ENCODE data around the gene RYR3.

Gene RYR3

DNA sequence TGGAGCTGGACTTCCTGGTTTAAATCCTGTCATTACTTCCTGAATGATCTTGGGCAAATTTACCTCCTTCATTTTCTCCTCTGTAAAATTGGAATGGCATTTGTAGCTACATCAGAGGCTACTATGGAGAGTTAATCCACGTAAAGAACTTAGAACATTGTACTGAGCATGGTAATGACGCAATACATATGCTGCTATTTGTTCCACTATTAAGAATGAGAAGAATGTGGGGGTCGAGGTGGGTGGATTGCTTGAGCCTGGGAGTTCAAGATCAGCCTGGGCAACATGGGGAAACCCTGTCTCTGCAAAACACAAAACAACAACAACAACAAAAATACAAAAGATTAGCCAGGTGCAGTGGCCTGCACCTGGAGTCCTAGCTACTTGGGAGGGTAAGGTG is 250.6 kb downstream of the RYR3 start:
- Histone ChIP-seq H3K9ac (ENCODE audit: low read depth, low read length, poor library complexity, severe bottlenecking) (no peak overlapping the region), H3K9me3 (ENCODE audit: insufficient read depth, low read depth, low read length) (no peaks in the 10 kb centered on the region), H3F3A (ENCODE audit: low read depth) (no peaks in the 10 kb centered on the region), H2AFZ (ENCODE audit: low read length) (no peak overlapping the region), H3K36me3 (ENCODE audit: insufficient read depth, low read length) (no peaks in the 10 kb centered on the region), H3K4me2 (ENCODE audit: low read depth, low read length, poor library complexity, severe bottlenecking) (no peak overlapping the region), H3K27me3 (ENCODE audit: insufficient read depth, low read length, poor library complexity, severe bottlenecking) (no peaks in the 10 kb centered on the region), H3K9me2 (replicated peaks; ENCODE audit: low read depth, low read length) (no peaks in the 10 kb centered on the region), H3K4me3 (ENCODE audit: low read length, poor library complexity, severe bottlenecking) (no peak overlapping the region), H4K20me1 (ENCODE audit: insufficient read depth, low read length, poor library complexity, severe bottlenecking) (no peaks in the 10 kb centered on the region), H3K79me2 (ENCODE audit: insufficient read depth, low read length) (no peaks in the 10 kb centered on the region), H3K4me1 (ENCODE audit: insufficient read depth, low read length, poor library complexity, severe bottlenecking) (no peaks in the 10 kb centered on the region)
- no peak for TF ChIP-seq EZH2phosphoT487 (IDR thresholded peaks at IDR 0.05; ENCODE audit: borderline replicate concordance)
- TF ChIP-seq, protein P1, sequence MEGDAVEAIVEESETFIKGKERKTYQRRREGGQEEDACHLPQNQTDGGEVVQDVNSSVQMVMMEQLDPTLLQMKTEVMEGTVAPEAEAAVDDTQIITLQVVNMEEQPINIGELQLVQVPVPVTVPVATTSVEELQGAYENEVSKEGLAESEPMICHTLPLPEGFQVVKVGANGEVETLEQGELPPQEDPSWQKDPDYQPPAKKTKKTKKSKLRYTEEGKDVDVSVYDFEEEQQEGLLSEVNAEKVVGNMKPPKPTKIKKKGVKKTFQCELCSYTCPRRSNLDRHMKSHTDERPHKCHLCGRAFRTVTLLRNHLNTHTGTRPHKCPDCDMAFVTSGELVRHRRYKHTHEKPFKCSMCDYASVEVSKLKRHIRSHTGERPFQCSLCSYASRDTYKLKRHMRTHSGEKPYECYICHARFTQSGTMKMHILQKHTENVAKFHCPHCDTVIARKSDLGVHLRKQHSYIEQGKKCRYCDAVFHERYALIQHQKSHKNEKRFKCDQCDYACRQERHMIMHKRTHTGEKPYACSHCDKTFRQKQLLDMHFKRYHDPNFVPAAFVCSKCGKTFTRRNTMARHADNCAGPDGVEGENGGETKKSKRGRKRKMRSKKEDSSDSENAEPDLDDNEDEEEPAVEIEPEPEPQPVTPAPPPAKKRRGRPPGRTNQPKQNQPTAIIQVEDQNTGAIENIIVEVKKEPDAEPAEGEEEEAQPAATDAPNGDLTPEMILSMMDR (conservative IDR thresholded peaks at IDR 0.05; ENCODE audit: low read length), result no peak

DNA sequence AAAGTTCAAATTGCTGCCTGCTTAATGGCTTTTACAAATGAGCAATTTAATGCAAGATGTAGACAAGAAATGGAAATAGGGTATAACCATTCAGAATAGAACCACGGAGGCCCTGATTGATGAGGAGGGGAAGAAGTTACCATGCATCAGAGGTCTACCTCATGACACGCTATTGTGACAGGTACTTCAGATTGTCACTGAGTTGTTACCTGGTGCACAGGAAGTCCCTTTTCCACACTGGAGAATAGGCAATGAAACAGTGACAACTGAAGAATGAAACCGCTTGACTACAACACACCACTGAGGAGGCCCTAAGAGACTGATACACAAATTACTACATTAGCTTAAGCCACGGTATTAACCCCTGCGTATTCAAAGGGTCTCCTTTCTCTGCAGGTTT is 251.2 kb downstream of the RYR3 start:
- H3K9me2 ChIP-seq (replicated peaks; ENCODE audit: low read depth, low read length), result no peaks in the 10 kb centered on the region
- no peak overlapping the region for H2AFZ ChIP-seq (ENCODE audit: low read length)
- TF ChIP-seq EZH2phosphoT487 (IDR thresholded peaks at IDR 0.05; ENCODE audit: borderline replicate concordance), result no peak
- TF ChIP-seq, protein P1 (conservative IDR thresholded peaks at IDR 0.05; ENCODE audit: low read length), result no peak

DNA sequence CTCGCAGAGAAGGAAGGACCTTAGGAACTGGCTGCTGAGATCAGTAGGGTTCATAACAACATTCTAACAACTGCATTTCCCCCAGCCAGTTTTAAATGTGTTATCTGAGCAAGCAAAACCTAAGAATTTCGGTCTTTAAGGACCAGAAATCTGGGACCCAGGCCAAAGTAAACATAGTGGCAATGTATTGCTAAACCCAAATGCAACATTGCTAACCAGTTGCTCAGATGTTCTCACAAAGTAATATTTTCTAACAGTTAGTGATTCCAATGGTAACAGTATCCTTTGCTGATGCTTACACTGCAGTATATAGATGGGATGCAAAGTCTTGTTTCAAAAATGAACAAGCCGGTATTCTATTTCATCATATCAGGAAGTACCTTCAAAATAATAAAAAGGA is 254.3 kb downstream of the RYR3 start:
- Histone ChIP-seq H3K4me1 (ENCODE audit: insufficient read depth, low read length, poor library complexity, severe bottlenecking) (no peaks in the 10 kb centered on the region), H3K4me2 (ENCODE audit: low read depth, low read length, poor library complexity, severe bottlenecking) (no peak overlapping the region), H3F3A (ENCODE audit: low read depth) (no peaks in the 10 kb centered on the region), H4K20me1 (ENCODE audit: insufficient read depth, low read length, poor library complexity, severe bottlenecking) (no peaks in the 10 kb centered on the region), H3K9me3 (ENCODE audit: insufficient read depth, low read depth, low read length) (no peaks in the 10 kb centered on the region), H3K36me3 (ENCODE audit: insufficient read depth, low read length) (no peaks in the 10 kb centered on the region), H2AFZ (ENCODE audit: low read length) (no peak overlapping the region), H3K9me2 (replicated peaks; ENCODE audit: low read depth, low read length) (no peaks in the 10 kb centered on the region), H3K9ac (ENCODE audit: low read depth, low read length, poor library complexity, severe bottlenecking) (no peak overlapping the region), H3K27me3 (ENCODE audit: insufficient read depth, low read length, poor library complexity, severe bottlenecking) (no peaks in the 10 kb centered on the region), H3K79me2 (ENCODE audit: insufficient read depth, low read length) (no peaks in the 10 kb centered on the region), H3K4me3 (ENCODE audit: low read length, poor library complexity, severe bottlenecking) (no peak overlapping the region)
- TF ChIP-seq, protein P1 (conservative IDR thresholded peaks at IDR 0.05; ENCODE audit: low read length), result no peak
- TF ChIP-seq EZH2phosphoT487 (IDR thresholded peaks at IDR 0.05; ENCODE audit: borderline replicate concordance), result no peak

More for the DNA sequence above, 251.2 kb downstream of the RYR3 start:
- Histone ChIP-seq H3K36me3 (ENCODE audit: insufficient read depth, low read length) (no peaks in the 10 kb centered on the region), H3K4me2 (ENCODE audit: low read depth, low read length, poor library complexity, severe bottlenecking) (no peak overlapping the region), H3F3A (ENCODE audit: low read depth) (no peaks in the 10 kb centered on the region), H4K20me1 (ENCODE audit: insufficient read depth, low read length, poor library complexity, severe bottlenecking) (no peaks in the 10 kb centered on the region), H3K9me3 (ENCODE audit: insufficient read depth, low read depth, low read length) (no peaks in the 10 kb centered on the region), H3K4me1 (ENCODE audit: insufficient read depth, low read length, poor library complexity, severe bottlenecking) (no peaks in the 10 kb centered on the region), H3K79me2 (ENCODE audit: insufficient read depth, low read length) (no peaks in the 10 kb centered on the region), H3K27me3 (ENCODE audit: insufficient read depth, low read length, poor library complexity, severe bottlenecking) (no peaks in the 10 kb centered on the region), H3K4me3 (ENCODE audit: low read length, poor library complexity, severe bottlenecking) (no peak overlapping the region), H3K9ac (ENCODE audit: low read depth, low read length, poor library complexity, severe bottlenecking) (no peak overlapping the region)
